HS-5 (cell line): ENCODE data around the gene DPP6.
"Not testable (repeated sequence)": the region's sequence is repeated elsewhere in the genome, so short reads cannot be mapped to it uniquely, and the experiment has no call there.

ENCODE experiments used
- DNase-seq: peaks from one replicate; pipeline ENCODE4 v3.0.0-alpha.2; 2012; ENCODE audit warnings: low read depth

Gene DPP6

DNA sequence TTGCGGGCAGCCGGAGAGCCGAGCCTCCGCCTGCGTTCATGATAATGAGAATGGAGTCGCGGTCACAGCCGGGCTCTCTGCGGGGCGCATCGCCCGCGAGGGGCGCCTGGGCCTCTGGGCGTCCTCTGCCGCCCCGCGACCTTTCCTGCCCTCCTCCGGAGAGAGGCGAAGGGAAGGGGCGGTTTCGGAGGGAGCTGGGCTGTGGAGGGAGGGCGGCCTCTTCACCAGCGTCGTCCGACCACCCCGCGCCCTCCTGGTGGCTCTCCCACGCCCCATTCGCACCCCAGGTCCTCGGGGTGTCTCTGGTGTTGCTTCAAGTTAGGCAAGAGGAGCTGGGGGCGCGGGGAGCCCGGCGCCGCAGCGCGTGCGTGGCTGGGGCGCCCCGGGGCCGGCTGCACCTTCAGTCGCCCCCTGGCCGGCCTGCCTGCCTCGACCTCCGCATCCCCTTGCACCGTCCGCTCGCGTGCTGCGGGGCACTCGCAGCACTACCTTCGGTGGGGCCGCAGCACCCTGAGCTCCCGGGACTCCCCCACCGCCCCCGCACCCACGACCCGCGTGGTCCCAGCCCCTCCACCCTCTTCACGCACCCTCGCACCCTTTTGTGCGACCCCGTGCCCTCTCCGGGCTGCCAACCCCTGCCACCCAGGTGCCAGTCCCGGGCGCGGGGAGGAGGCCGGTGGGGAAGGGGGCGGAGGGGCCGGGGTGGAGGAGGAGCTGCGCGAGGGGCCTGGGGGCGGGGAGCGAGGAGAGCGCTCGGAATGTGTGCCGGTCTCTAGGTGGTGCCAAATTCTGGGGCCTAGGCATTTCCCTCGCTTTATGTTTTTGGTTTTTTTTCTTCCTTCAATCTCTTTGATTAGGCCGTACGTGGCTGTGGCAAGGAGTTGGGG lies at the start of gene DPP6:
DPP6 (plus strand) TSS at position 756 of the 887 bp plus-strand sequence.
- not testable (repeated sequence) for DNase-seq

DNA sequence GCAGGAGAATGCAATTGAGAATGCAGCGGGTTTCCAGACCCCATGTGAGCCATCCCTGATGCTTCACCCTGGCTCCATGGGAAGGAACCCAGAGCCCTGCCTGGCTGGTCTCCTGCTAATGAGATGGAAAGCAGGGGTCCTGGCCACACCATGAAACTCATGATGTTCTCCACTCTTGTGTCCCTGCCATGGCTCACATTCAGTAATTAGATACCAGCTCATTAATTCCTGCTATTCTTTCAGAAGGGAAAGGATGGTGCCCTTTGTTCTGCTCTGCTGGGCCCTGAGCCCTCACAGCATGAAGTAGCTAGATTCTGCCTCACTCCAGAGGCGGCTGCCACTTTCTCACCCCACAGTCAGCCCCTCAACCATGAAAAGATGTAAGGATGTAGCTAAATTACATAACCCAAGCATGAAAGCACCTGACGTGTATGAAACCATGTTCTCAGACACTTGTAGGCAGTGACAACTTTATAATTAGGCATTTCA lies 42.7 kb upstream of the DPP6 start:
- DNase-seq = not testable (repeated sequence)

DNA sequence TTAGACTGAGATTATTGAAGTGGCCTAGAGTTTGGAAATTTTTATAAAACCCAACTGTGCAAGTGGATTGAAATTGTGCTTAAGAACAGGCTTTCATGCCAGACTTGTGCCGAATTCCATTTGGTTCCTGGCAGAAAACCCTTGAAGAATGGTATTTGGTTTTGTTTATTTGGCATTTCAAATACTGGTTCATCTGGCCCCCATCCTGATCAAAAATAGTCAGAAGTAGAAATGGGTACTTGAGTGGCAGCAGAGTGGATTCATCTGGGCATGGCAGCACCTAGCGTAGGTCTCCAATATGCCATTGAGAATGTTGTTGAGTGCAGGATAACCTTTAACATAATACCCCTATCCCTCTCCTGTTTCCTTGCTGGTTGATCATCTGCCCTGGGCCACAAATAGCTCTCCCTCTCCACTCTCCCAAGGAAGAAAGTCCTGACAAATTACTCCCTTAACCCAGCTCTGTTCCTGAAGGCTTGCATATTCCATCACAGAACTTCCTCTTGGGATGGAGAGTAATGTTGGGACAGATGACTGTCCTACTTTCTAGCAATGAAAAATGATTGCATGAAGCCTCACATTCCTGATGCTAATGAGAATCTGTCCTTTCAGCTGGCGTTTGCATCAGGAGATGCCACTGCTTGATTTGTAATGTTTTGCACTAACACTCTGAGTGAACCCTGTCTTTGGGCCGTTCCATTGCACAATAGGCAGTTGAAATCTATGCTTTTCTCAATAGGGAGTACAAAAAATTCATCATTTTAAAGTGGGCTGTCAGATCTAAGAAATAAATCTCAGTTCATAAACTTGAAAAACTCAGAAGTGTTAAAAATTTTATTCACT lies 41.3 kb upstream of the DPP6 start:
- DNase-seq = not testable (repeated sequence)

- DNase-seq = not testable (repeated sequence)
Measured at GRCh38 chr7:154012800-154013199, 39.4 kb upstream of the DPP6 start.

GRCh38 chr7:154015636-154016035 lies 36.6 kb upstream of the DPP6 start:
- DNase-seq = not testable (repeated sequence)

- not testable (repeated sequence) for DNase-seq
Measured at GRCh38 chr7:154018354-154018753, 33.8 kb upstream of the DPP6 start.

- DNase-seq = not testable (repeated sequence)
Measured at GRCh38 chr7:154027805-154028204, 24.4 kb upstream of the DPP6 start.

DNA sequence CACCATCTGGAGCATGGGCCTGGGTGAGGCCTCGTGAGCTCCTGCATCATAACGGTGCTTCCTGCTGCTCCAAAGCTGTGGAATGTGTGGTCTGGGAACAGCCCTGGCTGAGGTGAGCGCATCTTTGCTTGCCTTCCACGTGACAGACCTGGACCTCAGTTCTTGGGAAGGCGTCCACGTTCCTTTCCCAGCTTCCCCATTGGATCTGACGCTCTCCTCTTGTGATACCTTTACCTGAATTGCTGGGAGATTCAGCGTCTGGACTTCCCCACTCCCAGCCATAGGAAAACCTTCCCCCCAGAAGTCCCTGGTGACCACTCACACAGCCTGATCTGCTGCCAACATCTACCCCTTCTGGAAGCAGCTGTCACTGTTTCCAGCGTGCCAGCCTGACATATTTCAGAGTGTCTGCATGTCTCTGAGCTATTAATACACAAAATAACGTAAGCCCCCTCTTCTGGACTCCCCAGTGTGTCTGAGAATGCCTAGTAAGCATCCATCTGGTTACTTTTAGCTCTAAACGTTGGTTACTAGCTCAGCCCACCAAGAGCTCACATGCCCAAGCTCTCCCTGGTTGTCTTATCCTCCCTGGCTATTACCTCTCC lies 21.6 kb upstream of the DPP6 start:
- DNase-seq = not testable (repeated sequence)

DNA sequence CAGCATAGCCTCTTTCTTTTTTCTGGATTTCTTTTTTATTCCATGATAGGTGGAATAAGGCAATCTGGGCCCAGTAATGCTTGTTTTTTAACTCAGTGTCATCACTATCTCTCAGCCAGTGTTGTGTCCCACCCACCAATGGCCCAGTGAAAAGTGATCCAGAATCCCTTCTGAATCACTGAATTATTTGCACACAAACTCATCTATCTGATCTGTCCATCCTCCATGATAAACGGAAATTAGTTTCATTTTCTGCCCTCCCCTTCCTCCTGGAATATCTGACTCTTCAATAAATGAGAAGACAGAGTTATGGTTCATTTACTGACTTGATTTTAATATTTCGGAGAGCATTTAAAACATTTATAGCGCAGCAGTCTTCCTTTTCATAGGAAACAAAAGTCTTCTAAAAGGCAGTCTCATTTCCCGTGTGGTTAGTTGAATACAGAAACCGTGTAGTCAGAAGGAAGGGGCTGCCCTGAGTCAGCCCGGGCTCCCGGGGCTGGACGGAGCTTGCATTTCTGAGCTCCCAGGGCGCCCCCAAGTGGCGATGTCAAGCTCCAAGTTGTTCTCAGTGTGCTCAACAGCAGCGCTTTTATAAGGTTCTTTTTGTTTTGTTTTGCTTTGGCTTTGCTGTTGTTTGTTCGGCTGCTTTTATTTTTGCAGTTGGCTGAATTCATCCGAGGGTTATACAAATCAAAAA lies 12.6 kb upstream of the DPP6 start:
- DNase-seq = not testable (repeated sequence)

DNA sequence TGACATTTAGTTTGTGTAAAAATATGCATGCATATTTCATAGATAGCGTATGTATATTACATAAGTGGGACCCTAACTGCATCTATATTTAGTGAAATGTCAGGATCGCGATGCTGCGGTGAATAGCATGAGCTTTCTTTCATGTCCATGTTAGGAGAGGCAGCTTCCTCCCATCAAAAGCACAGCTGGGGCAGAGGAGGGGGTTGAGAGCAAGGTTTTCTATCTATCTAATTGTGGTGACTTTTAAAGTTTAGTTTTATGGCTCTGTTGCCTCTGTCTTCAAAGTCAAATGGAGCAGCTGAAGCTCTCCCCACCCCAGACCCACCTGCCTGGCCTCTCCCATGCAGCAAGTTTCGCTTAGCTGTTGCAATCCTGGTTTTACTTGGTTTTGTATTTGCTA lies 1.8 kb upstream of the DPP6 start:
- not testable (repeated sequence) for DNase-seq

DNA sequence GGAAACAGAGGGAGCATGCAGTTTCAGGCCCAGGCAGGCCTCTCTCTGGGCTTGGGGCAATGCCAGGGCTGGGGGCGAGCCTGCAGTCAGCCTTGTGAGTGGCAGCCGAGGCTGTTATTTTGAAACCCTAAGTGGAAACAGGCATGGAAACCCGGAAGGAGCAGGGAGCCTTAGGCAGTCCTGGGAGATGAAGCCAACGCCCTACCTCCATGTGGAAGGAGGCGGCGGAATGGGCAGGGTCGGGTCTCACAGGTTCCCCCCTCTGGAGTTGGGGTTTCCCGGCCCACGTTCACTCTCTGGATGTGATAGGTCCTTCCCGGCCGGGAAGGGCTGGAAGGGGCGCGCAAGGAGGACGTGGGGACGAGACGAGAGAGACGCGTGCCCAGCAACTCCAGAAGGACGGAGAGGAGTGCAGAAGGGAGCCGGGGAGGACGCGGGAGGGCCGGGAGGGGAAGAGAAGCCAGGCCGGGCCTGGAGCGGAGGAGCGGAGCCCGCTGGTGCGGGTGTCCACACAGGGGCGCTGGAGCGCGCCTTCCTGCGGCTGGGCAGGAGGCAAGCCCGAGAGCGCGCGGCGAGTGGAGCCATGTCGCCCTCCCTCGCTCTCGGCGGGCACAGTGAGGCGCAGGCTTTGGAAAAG lies 1.1 kb upstream of the DPP6 start:
- not testable (repeated sequence) for DNase-seq

- DNase-seq = not testable (repeated sequence)
Measured at GRCh38 chr7:154052530-154053252, 493 bp downstream of the DPP6 start.

- not testable (repeated sequence) for DNase-seq
Measured at GRCh38 chr7:154053466-154054312, 1.5 kb downstream of the DPP6 start.

GRCh38 chr7:154054664-154055063 lies 2.5 kb downstream of the DPP6 start:
- not testable (repeated sequence) for DNase-seq

GRCh38 chr7:154055491-154056106 lies 3.4 kb downstream of the DPP6 start:
- DNase-seq = not testable (repeated sequence)

DNA sequence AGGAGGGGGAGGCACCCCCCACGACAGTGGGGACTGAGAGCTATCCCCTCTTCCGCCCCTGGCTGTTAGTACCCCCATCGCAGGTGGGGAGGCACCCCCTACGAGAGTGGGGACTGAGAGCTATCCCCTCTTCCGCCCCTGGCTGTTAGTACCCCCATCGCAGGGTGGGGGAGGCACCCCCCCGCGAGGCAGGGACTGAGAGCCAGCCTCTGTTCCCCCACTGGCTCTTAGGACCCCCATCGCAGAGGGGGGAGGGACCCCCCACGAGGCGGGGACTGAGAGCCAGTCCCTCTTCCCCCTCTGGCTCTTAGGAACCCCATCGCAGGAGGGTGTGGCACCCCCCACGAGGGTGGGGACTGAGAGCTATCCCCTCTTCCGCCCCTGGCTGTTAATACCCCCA lies 6.6 kb downstream of the DPP6 start:
- not testable (repeated sequence) for DNase-seq

DNA sequence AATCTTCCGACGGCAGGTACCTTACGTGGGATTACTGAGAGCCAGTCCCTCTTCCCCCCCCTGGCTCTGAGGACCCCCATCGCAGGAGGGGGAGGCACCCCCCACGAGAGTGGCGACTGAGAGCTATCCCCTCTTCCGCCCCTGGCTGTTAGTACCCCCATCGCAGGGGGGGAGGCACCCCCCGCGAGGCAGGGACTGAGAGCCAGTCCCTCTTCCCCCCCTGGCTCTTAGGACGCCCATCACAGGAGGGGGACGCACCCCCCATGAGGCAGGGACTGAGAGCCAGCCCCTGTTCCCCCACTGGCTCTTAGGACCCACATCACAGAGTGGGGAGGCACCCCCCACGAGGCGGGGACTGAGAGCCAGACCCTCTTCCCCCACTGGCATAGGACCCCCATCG lies 8.4 kb downstream of the DPP6 start:
- DNase-seq = not testable (repeated sequence)

- DNase-seq = not testable (repeated sequence)
Measured at GRCh38 chr7:154071833-154072232, 19.6 kb downstream of the DPP6 start.
